Stimulated activated effector memory CD8-positive, alpha-beta T cell treated with anti-CD3 and anti-CD28 coated beads, Interleukin-12 subunit alpha, Interleukin-12 subunit beta, amount 100 ng/mL, for 72 hours (primary cell): Measurements from ENCODE around the gene TAS2R4.
"Not testable (repeated sequence)": the region's sequence is repeated elsewhere in the genome, so short reads cannot be mapped to it uniquely, and the experiment has no call there.

Experiments
- ATAC-seq: fragments of 150-1000 bp; cut with Tn5 transposase; 2 replicates; pipeline ENCODE4 v1.10.0; 2021
- DNase-seq, 2 donors: peaks; one replicate each; pipeline ENCODE4 v3.0.0; 2021 to 2022; ENCODE audit warnings: low spot score in 2 of 2
- H3K27ac Mint-ChIP-seq: one replicate; pipeline ENCODE4 v1.8.0; 2022; ENCODE audit warnings: mild to moderate bottlenecking, mixed read lengths
- H3K36me3 Mint-ChIP-seq: one replicate; pipeline ENCODE4 v1.8.0; 2022; ENCODE audit warnings: mild to moderate bottlenecking, mixed read lengths
- H3K4me1 Mint-ChIP-seq: one replicate; pipeline ENCODE4 v1.8.0; 2022; ENCODE audit warnings: mixed read lengths
- H3K4me3 Mint-ChIP-seq: one replicate; pipeline ENCODE4 v1.8.0; 2022; ENCODE audit warnings: mild to moderate bottlenecking, mixed read lengths
- H3K9me3 Mint-ChIP-seq: one replicate; pipeline ENCODE4 v1.8.0; 2022; ENCODE audit warnings: mixed read lengths

The TAS2R4 gene

GRCh38 chr7:141776374-141776773 is at the start of gene TAS2R4:
TAS2R4 (plus strand) TSS chr7:141776674; CDS start chr7:141778489, 1,815 bp downstream.
- Mint-ChIP-seq H3K4me1 (peaks cover 17% of the 10 kb centered on the region), H3K27ac (no peak within 1 kb of the TSS), H3K9me3 (no peaks in the 10 kb centered on the region), H3K4me3 (no peak within 1 kb of the TSS), H3K36me3 (peaks cover 27% of the 10 kb centered on the region)
- ATAC-seq (no peak), DNase-seq (no peak)

- Mint-ChIP-seq H3K9me3 (no peaks in the 10 kb centered on the region), H3K4me1 (no peaks in the 10 kb centered on the region), H3K27ac (no peak overlapping the region), H3K4me3 (no peak overlapping the region), H3K36me3 (no peaks in the 10 kb centered on the region)
- ATAC-seq (no peak), DNase-seq (no peak)
Observed at GRCh38 chr7:141729020-141729419, 47.5 kb upstream of the TAS2R4 start.

- no peak for ATAC-seq
- Mint-ChIP-seq H3K4me1 (no peaks in the 10 kb centered on the region), H3K36me3 (no peaks in the 10 kb centered on the region), H3K27ac (no peak overlapping the region), H3K9me3 (no peaks in the 10 kb centered on the region), H3K4me3 (no peak overlapping the region)
- DNase-seq, result no peak
Observed at GRCh38 chr7:141731476-141732149, 44.9 kb upstream of the TAS2R4 start.

- DNase-seq (peak in 1 of 2 donors; percentile 57), ATAC-seq (no peak)
- Mint-ChIP-seq H3K27ac (peak overlapping the region; percentile 95), H3K4me1 (peaks cover 34% of the 10 kb centered on the region), H3K4me3 (peak overlapping the region; percentile 87), H3K36me3 (peaks cover 45% of the 10 kb centered on the region), H3K9me3 (no peaks in the 10 kb centered on the region)
Observed at GRCh38 chr7:141737118-141737835, 39.2 kb upstream of the TAS2R4 start.

- Mint-ChIP-seq H3K36me3 (peaks cover 52% of the 10 kb centered on the region), H3K9me3 (no peaks in the 10 kb centered on the region), H3K4me3 (peak within 1 kb of the TSS; percentile 87), H3K4me1 (peaks cover 40% of the 10 kb centered on the region), H3K27ac (peak within 1 kb of the TSS; percentile 95)
- DNase-seq (peak; percentile 81 to 95), ATAC-seq (peak; percentile 92)
Observed at GRCh38 chr7:141737836-141738591, 38.5 kb upstream of the TAS2R4 start, which contains the start of gene SSBP1. SSBP1 (plus strand) TSS chr7:141738358; CDS start chr7:141739167, 809 bp downstream.

GRCh38 chr7:141738592-141739013 is 37.9 kb upstream of the TAS2R4 start:
- Mint-ChIP-seq H3K9me3 (no peaks in the 10 kb centered on the region), H3K27ac (peak overlapping the region; percentile 95), H3K4me3 (peak overlapping the region; percentile 87), H3K36me3 (peaks cover 58% of the 10 kb centered on the region), H3K4me1 (peaks cover 44% of the 10 kb centered on the region)
- ATAC-seq, result no peak
- DNase-seq, result no peak

GRCh38 chr7:141739250-141739649 is 37.2 kb upstream of the TAS2R4 start:
- Mint-ChIP-seq H3K4me3 (peak overlapping the region; percentile 87), H3K27ac (peak overlapping the region; percentile 17), H3K9me3 (no peaks in the 10 kb centered on the region), H3K36me3 (peaks cover 64% of the 10 kb centered on the region), H3K4me1 (peaks cover 49% of the 10 kb centered on the region)
- DNase-seq (no peak), ATAC-seq (no peak)

GRCh38 chr7:141742229-141742628 is 34.2 kb upstream of the TAS2R4 start:
- peaks cover 46% of the 10 kb centered on the region for H3K4me1 Mint-ChIP-seq

GRCh38 chr7:141744131-141744530 is 32.3 kb upstream of the TAS2R4 start:
- Mint-ChIP-seq H3K27ac (no peak overlapping the region), H3K4me1 (peaks cover 33% of the 10 kb centered on the region), H3K36me3 (peaks cover 99% of the 10 kb centered on the region), H3K4me3 (no peak overlapping the region), H3K9me3 (no peaks in the 10 kb centered on the region)
- DNase-seq (no peak), ATAC-seq (no peak)

More at GRCh38 chr7:141742229-141742628, 34.2 kb upstream of the TAS2R4 start:
- Mint-ChIP-seq H3K9me3 (no peaks in the 10 kb centered on the region), H3K27ac (peak overlapping the region; percentile 79), H3K36me3 (peaks cover 94% of the 10 kb centered on the region), H3K4me3 (no peak overlapping the region)
- ATAC-seq, result no peak
- DNase-seq, result no peak

GRCh38 chr7:141748396-141748795 is 28.1 kb upstream of the TAS2R4 start:
- Mint-ChIP-seq H3K9me3 (peaks cover 7% of the 10 kb centered on the region), H3K4me3 (no peak overlapping the region), H3K27ac (no peak overlapping the region), H3K36me3 (peaks cover 100% of the 10 kb centered on the region), H3K4me1 (peaks cover 7% of the 10 kb centered on the region)
- ATAC-seq (no peak), DNase-seq (no peak)

- H3K9me3 Mint-ChIP-seq, DNase-seq: not testable (repeated sequence)
Observed at GRCh38 chr7:141751904-141752303, 24.6 kb upstream of the TAS2R4 start.

GRCh38 chr7:141752634-141753033 is 23.8 kb upstream of the TAS2R4 start:
- Mint-ChIP-seq H3K4me1 (peaks cover 6% of the 10 kb centered on the region), H3K9me3 (peaks cover 7% of the 10 kb centered on the region), H3K36me3 (peaks cover 91% of the 10 kb centered on the region), H3K4me3 (no peak overlapping the region), H3K27ac (no peak overlapping the region)
- DNase-seq, result no peak
- no peak for ATAC-seq

More at GRCh38 chr7:141751904-141752303, 24.6 kb upstream of the TAS2R4 start:
- not testable (repeated sequence) for H3K4me1 Mint-ChIP-seq, H3K27ac Mint-ChIP-seq, H3K4me3 Mint-ChIP-seq, ATAC-seq
- peaks cover 92% of the 10 kb centered on the region for H3K36me3 Mint-ChIP-seq

GRCh38 chr7:141754939-141755338 is 21.5 kb upstream of the TAS2R4 start:
- peaks cover 7% of the 10 kb centered on the region for H3K9me3 Mint-ChIP-seq
- peaks cover 91% of the 10 kb centered on the region for H3K36me3 Mint-ChIP-seq
- no peak overlapping the region for H3K27ac Mint-ChIP-seq
- peaks cover 6% of the 10 kb centered on the region for H3K4me1 Mint-ChIP-seq
- no peak for ATAC-seq
- DNase-seq, result no peak
- H3K4me3 Mint-ChIP-seq, result no peak overlapping the region

GRCh38 chr7:141763797-141764196 is 12.7 kb upstream of the TAS2R4 start, which contains the start of gene TAS2R3:
TAS2R3 (plus strand) TSS chr7:141764097; CDS start chr7:141764159, 62 bp downstream.
- H3K4me1 Mint-ChIP-seq, result no peaks in the 10 kb centered on the region
- H3K9me3 Mint-ChIP-seq, result no peaks in the 10 kb centered on the region
- H3K27ac Mint-ChIP-seq, result peak within 1 kb of the TSS; percentile 30
- no peak within 1 kb of the TSS for H3K4me3 Mint-ChIP-seq
- DNase-seq, result no peak
- ATAC-seq, result no peak
- peaks cover 33% of the 10 kb centered on the region for H3K36me3 Mint-ChIP-seq

- H3K4me3 Mint-ChIP-seq, H3K9me3 Mint-ChIP-seq, DNase-seq, H3K36me3 Mint-ChIP-seq, ATAC-seq, H3K27ac Mint-ChIP-seq: not testable (repeated sequence)
- peaks cover 11% of the 10 kb centered on the region for H3K4me1 Mint-ChIP-seq
Observed at GRCh38 chr7:141770083-141770583, 6.3 kb upstream of the TAS2R4 start.
